ENCODE measurements around the gene NEDD4. TPM values are rescaled to one million over a fixed set of nuclear protein-coding genes. Genes with fewer than 3 reads are reported as not detected.
"Not testable (repeated sequence)": the region's sequence is repeated elsewhere in the genome, so short reads cannot be mapped to it uniquely, and the experiment has no call there.

Gene NEDD4
- total RNA-seq, 1 donor from 2014 or later, result 13.0 TPM

DNA sequence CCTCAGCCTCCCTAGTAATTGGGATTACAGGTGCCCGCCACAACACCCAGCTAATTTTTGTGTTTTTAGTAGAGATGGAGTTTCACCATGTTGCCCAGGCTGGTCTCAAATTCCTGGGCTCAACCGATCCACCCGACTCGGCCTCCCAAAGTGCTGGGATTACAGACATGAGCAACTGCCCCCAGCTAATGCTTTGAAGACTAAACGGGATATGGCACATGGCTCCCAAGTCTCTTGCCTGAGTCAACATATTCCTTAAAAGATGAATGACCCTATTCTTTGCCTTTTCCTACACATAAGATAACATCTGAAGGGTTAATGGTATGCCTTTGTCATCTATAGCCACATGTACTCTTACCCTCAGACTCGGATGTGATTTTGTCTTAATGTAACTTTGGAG, 38.4 kb upstream of the NEDD4 start:
- Histone ChIP-seq H3K4me1 (ENCODE audit: control insufficient read depth in 3 of 3, insufficient read depth in 3 of 3, low read length in 3 of 3) (no peaks in the 10 kb centered on the region), H3K9ac (ENCODE audit: low read depth in 1 of 3, low read length in 3 of 3) (no peak overlapping the region), H3K27ac (ENCODE audit: low read depth, low read length) (no peak overlapping the region), H3K27me3 (ENCODE audit: control insufficient read depth in 3 of 3, insufficient read depth in 3 of 3, low read length in 3 of 3) (no peaks in the 10 kb centered on the region), H3K9me3 (ENCODE audit: control insufficient read depth in 3 of 3, low read length in 3 of 3) (no peaks in the 10 kb centered on the region), H3K36me3 (ENCODE audit: control insufficient read depth in 3 of 3, insufficient read depth in 3 of 3, low read length in 3 of 3) (no peaks in the 10 kb centered on the region), H3K4me3 (ENCODE audit: low read length in 3 of 3) (no peak overlapping the region)

DNA sequence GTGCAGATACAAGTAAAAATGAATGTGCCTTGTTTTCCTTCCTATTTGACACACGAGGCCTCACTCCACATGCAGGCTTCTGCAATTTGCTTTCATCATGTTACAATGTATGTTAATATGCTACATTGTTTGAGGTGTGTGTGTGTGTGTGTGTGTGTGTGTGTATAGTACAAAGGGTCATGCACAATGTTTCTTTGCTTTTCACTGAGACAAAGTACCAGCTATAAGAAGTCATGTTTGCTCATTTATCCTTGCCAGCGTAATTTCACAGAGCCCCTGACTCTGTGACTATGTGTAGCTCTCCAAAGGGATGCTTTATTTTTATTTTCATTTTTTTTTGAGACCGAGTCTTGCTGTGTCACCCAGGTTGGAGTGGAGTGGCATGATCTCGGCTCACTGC, 38.0 kb upstream of the NEDD4 start:
- no peaks in the 10 kb centered on the region for H3K36me3 ChIP-seq (ENCODE audit: control insufficient read depth in 3 of 3, insufficient read depth in 3 of 3, low read length in 3 of 3)
- no peak overlapping the region for H3K9ac ChIP-seq (ENCODE audit: low read depth in 1 of 3, low read length in 3 of 3)
- H3K9me3 ChIP-seq (ENCODE audit: control insufficient read depth in 3 of 3, low read length in 3 of 3), result no peaks in the 10 kb centered on the region
- H3K4me1 ChIP-seq (ENCODE audit: control insufficient read depth in 3 of 3, insufficient read depth in 3 of 3, low read length in 3 of 3), result no peaks in the 10 kb centered on the region
- H3K27me3 ChIP-seq (ENCODE audit: control insufficient read depth in 3 of 3, insufficient read depth in 3 of 3, low read length in 3 of 3), result no peaks in the 10 kb centered on the region
- no peak overlapping the region for H3K27ac ChIP-seq (ENCODE audit: low read depth, low read length)
- no peak overlapping the region for H3K4me3 ChIP-seq (ENCODE audit: low read length in 3 of 3)

GRCh38 chr15:56028430-56028829, 35.0 kb upstream of the NEDD4 start:
- Histone ChIP-seq H3K27me3 (ENCODE audit: control insufficient read depth in 3 of 3, insufficient read depth in 3 of 3, low read length in 3 of 3) (no peaks in the 10 kb centered on the region), H3K4me1 (ENCODE audit: control insufficient read depth in 3 of 3, insufficient read depth in 3 of 3, low read length in 3 of 3) (no peaks in the 10 kb centered on the region), H3K4me3 (ENCODE audit: low read length in 3 of 3) (no peak overlapping the region), H3K36me3 (ENCODE audit: control insufficient read depth in 3 of 3, insufficient read depth in 3 of 3, low read length in 3 of 3) (no peaks in the 10 kb centered on the region), H3K27ac (ENCODE audit: low read depth, low read length) (no peak overlapping the region), H3K9me3 (ENCODE audit: control insufficient read depth in 3 of 3, low read length in 3 of 3) (no peaks in the 10 kb centered on the region), H3K9ac (ENCODE audit: low read depth in 1 of 3, low read length in 3 of 3) (no peak overlapping the region)

DNA sequence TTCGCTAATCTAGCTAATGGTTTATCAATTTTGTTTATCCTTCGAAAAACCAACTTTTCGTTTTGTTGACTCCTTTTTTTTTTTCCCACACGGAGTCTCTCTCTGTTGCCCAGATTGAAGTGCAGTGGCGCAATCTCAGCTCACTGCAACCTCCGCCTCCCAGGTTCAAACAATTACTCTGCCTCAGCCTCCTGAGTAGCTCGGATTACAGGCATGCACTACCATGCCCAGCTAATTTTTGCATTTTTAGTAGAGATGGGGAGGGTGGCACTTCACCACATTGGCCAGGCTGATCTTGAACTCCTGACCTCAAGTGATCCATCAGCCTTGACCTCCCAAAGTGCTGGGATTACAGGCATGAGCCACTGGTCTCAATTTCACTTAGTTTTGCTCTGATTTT, 29.7 kb upstream of the NEDD4 start:
- not testable (repeated sequence) for H3K9ac ChIP-seq (ENCODE audit: low read depth in 1 of 3, low read length in 3 of 3); H3K36me3 ChIP-seq (ENCODE audit: control insufficient read depth in 3 of 3, insufficient read depth in 3 of 3, low read length in 3 of 3); H3K4me1 ChIP-seq (ENCODE audit: control insufficient read depth in 3 of 3, insufficient read depth in 3 of 3, low read length in 3 of 3); H3K27me3 ChIP-seq (ENCODE audit: control insufficient read depth in 3 of 3, insufficient read depth in 3 of 3, low read length in 3 of 3); H3K27ac ChIP-seq (ENCODE audit: low read depth, low read length); H3K9me3 ChIP-seq (ENCODE audit: control insufficient read depth in 3 of 3, low read length in 3 of 3); H3K4me3 ChIP-seq (ENCODE audit: low read length in 3 of 3)

GRCh38 chr15:56019819-56020486, 26.5 kb upstream of the NEDD4 start:
- Histone ChIP-seq H3K4me3 (ENCODE audit: low read length in 3 of 3) (no peak overlapping the region), H3K27ac (ENCODE audit: low read depth, low read length) (no peak overlapping the region), H3K9me3 (ENCODE audit: control insufficient read depth in 3 of 3, low read length in 3 of 3) (no peaks in the 10 kb centered on the region), H3K27me3 (ENCODE audit: control insufficient read depth in 3 of 3, insufficient read depth in 3 of 3, low read length in 3 of 3) (no peaks in the 10 kb centered on the region), H3K4me1 (ENCODE audit: control insufficient read depth in 3 of 3, insufficient read depth in 3 of 3, low read length in 3 of 3) (no peaks in the 10 kb centered on the region), H3K36me3 (ENCODE audit: control insufficient read depth in 3 of 3, insufficient read depth in 3 of 3, low read length in 3 of 3) (no peaks in the 10 kb centered on the region), H3K9ac (ENCODE audit: low read depth in 1 of 3, low read length in 3 of 3) (no peak overlapping the region)

DNA sequence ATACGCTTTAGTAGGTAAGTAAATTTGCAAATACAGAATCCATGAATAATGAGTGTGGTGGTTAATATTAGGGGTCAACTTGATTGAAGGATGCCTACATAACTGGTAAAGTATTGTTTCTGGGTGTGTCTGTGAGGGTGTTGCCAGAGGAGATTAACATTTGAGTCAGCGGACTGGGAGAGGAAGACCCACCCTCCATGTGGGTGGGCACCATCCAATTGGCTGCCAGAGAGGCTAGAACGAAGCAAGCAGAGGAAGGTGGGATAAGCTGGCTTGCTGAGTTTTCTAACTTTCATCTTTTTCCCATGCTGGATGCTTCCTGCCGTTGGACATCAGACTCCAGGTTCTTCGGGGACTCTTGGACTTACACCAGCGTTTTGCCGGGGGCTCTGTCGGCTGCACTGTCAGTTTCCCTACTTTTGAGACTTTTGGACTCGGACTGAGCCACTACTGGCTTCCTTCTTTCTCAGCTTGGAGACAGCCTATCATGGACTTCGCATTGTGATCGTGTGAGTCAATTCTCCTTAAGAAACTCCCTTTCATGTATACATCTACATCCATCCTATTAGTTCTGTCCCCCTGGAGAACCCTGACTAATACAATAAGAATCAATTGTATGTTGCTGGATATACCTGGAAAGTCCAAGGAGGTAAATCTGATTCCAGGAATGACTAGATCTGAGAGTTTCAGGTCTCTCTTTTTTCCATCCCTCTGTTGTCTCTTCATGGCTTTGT, 25.8 kb upstream of the NEDD4 start:
- Histone ChIP-seq H3K27me3 (ENCODE audit: control insufficient read depth in 3 of 3, insufficient read depth in 3 of 3, low read length in 3 of 3) (no peaks in the 10 kb centered on the region), H3K9ac (ENCODE audit: low read depth in 1 of 3, low read length in 3 of 3) (no peak overlapping the region), H3K27ac (ENCODE audit: low read depth, low read length) (no peak overlapping the region), H3K36me3 (ENCODE audit: control insufficient read depth in 3 of 3, insufficient read depth in 3 of 3, low read length in 3 of 3) (no peaks in the 10 kb centered on the region), H3K9me3 (ENCODE audit: control insufficient read depth in 3 of 3, low read length in 3 of 3) (no peaks in the 10 kb centered on the region), H3K4me1 (ENCODE audit: control insufficient read depth in 3 of 3, insufficient read depth in 3 of 3, low read length in 3 of 3) (no peaks in the 10 kb centered on the region), H3K4me3 (ENCODE audit: low read length in 3 of 3) (no peak overlapping the region)

DNA sequence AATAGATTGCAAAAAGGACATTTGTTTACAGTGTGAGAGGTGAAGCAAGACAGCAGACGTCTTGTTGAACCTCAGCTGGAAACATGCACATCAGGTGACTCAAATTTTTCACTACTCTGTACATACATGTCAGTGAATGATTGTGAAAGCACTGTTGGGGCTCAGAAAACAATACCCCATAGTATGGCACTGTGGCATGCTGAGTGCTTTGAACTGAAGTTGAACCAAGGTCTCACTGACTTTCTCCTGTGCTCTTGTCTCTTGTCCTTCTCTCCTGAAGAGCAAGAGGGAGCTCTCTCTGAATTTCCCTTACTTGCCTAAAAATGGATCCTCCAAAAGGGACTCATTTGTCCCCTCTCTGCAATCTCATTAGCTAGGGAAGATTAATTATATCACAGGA, 24.5 kb upstream of the NEDD4 start:
- H3K4me1 ChIP-seq (ENCODE audit: control insufficient read depth in 3 of 3, insufficient read depth in 3 of 3, low read length in 3 of 3), result no peaks in the 10 kb centered on the region
- H3K27me3 ChIP-seq (ENCODE audit: control insufficient read depth in 3 of 3, insufficient read depth in 3 of 3, low read length in 3 of 3), result no peaks in the 10 kb centered on the region
- H3K36me3 ChIP-seq (ENCODE audit: control insufficient read depth in 3 of 3, insufficient read depth in 3 of 3, low read length in 3 of 3), result no peaks in the 10 kb centered on the region
- no peak overlapping the region for H3K9ac ChIP-seq (ENCODE audit: low read depth in 1 of 3, low read length in 3 of 3)
- no peak overlapping the region for H3K27ac ChIP-seq (ENCODE audit: low read depth, low read length)
- H3K9me3 ChIP-seq (ENCODE audit: control insufficient read depth in 3 of 3, low read length in 3 of 3), result no peaks in the 10 kb centered on the region
- no peak overlapping the region for H3K4me3 ChIP-seq (ENCODE audit: low read length in 3 of 3)

DNA sequence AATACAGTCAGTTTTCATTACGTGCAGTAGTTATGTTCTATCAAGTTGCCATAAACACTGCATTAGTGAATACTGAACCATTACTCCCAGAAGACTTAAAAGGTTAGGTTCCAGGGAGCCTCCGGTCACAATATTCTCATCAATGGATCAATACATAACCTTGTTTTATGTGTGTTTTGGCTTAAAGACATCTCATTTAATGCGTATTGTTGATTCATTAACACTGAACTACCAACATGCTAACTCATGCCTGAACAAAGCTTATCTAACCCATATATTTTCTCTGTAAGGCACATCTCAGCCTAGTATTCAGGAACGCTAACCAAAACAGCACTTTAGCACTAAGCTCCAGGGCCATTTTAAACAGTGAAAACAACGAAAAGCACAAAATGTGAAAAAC, 24.1 kb upstream of the NEDD4 start:
- H3K4me3 ChIP-seq (ENCODE audit: low read length in 3 of 3), result no peak overlapping the region
- H3K4me1 ChIP-seq (ENCODE audit: control insufficient read depth in 3 of 3, insufficient read depth in 3 of 3, low read length in 3 of 3), result no peaks in the 10 kb centered on the region
- H3K9me3 ChIP-seq (ENCODE audit: control insufficient read depth in 3 of 3, low read length in 3 of 3), result no peaks in the 10 kb centered on the region
- H3K9ac ChIP-seq (ENCODE audit: low read depth in 1 of 3, low read length in 3 of 3), result no peak overlapping the region
- H3K36me3 ChIP-seq (ENCODE audit: control insufficient read depth in 3 of 3, insufficient read depth in 3 of 3, low read length in 3 of 3), result no peaks in the 10 kb centered on the region
- no peaks in the 10 kb centered on the region for H3K27me3 ChIP-seq (ENCODE audit: control insufficient read depth in 3 of 3, insufficient read depth in 3 of 3, low read length in 3 of 3)
- no peak overlapping the region for H3K27ac ChIP-seq (ENCODE audit: low read depth, low read length)

DNA sequence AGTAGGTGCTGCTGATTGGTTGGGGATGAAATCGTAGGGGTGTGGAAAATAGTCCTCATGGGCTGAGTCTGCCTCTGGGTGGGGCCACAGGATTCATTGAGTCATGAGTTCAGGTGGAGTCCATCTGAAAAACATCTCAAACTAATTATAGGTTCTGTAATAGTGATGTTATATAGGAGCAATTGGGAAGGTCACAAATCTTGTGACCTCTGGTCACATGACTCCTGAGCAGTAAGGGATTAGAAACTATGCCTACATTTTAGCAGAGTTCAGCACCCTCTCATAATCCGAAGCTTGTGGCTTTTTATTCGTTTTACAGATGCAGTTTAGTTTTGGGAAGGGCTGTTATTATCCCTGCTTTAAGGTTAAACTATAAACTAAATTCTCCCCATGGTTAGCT, 22.9 kb upstream of the NEDD4 start:
- Histone ChIP-seq H3K9me3 (ENCODE audit: control insufficient read depth in 3 of 3, low read length in 3 of 3) (no peaks in the 10 kb centered on the region), H3K36me3 (ENCODE audit: control insufficient read depth in 3 of 3, insufficient read depth in 3 of 3, low read length in 3 of 3) (no peaks in the 10 kb centered on the region), H3K4me3 (ENCODE audit: low read length in 3 of 3) (no peak overlapping the region), H3K4me1 (ENCODE audit: control insufficient read depth in 3 of 3, insufficient read depth in 3 of 3, low read length in 3 of 3) (no peaks in the 10 kb centered on the region), H3K27ac (ENCODE audit: low read depth, low read length) (no peak overlapping the region), H3K27me3 (ENCODE audit: control insufficient read depth in 3 of 3, insufficient read depth in 3 of 3, low read length in 3 of 3) (no peaks in the 10 kb centered on the region), H3K9ac (ENCODE audit: low read depth in 1 of 3, low read length in 3 of 3) (no peak overlapping the region)

DNA sequence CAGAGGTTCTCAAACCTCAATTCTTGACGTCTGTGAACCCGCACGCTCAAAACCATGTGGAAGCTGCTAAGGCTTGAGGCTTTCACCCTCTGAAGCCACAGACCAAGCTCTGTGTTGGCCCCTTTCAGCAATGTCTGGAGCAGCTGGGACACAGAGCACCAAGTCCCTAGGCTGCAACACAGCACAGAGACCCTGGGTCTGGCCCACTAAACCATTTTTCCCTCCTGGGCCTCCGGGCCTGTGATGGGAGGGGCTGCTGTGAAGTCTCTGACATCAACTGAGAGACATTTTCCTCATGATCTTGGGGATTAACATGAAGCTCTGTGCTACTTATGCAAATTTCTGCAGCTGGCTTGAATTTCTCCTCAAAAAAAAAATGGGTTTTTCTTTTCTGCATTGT, 21.3 kb upstream of the NEDD4 start:
- no peak overlapping the region for H3K9ac ChIP-seq (ENCODE audit: low read depth in 1 of 3, low read length in 3 of 3)
- no peaks in the 10 kb centered on the region for H3K36me3 ChIP-seq (ENCODE audit: control insufficient read depth in 3 of 3, insufficient read depth in 3 of 3, low read length in 3 of 3)
- H3K27me3 ChIP-seq (ENCODE audit: control insufficient read depth in 3 of 3, insufficient read depth in 3 of 3, low read length in 3 of 3), result no peaks in the 10 kb centered on the region
- H3K27ac ChIP-seq (ENCODE audit: low read depth, low read length), result no peak overlapping the region
- H3K4me3 ChIP-seq (ENCODE audit: low read length in 3 of 3), result no peak overlapping the region
- H3K4me1 ChIP-seq (ENCODE audit: control insufficient read depth in 3 of 3, insufficient read depth in 3 of 3, low read length in 3 of 3), result no peaks in the 10 kb centered on the region
- no peaks in the 10 kb centered on the region for H3K9me3 ChIP-seq (ENCODE audit: control insufficient read depth in 3 of 3, low read length in 3 of 3)
